Measurements from ENCODE around the gene CETN1. TPM values are rescaled to one million over a fixed set of nuclear protein-coding genes. Genes with fewer than 3 reads are reported as not detected.

CETN1 gene
- total RNA-seq, 2 donors from 2014 or later, result 8.7 TPM; not detected in 1

DNA sequence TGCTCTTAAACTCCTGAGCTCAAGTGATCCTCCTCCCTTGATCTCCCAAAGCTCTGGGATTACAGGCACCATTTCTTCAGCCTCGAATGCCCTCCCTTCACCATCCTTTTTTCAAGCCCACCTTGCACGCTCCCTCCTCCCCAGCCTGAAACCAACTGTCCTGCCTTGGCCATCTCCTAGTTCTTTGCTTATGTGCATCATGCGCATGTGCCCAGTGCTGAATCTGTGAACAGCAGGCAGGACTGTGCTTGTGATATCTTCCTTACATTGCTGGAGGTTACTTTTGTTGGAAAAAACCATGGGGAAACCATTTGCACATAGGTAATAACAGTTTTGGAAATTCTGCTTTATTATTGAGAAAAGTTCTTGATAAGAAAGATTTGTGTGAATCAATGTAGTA is 30.2 kb upstream of the CETN1 start:
- no peaks in the 10 kb centered on the region for H3K36me3 ChIP-seq
- no peaks in the 10 kb centered on the region for H3K27me3 ChIP-seq (replicated peaks; ENCODE audit: insufficient read depth)
- no peak overlapping the region for H3K4me3 ChIP-seq
- no peak for DNase-seq (ENCODE audit: low spot score)
- intact Hi-C loops (cut with DNase I), result no loop called here
- no peaks in the 10 kb centered on the region for H3K4me1 ChIP-seq (replicated peaks)
- H3K9me3 ChIP-seq, result no peaks in the 10 kb centered on the region
- WGBS, result 97% methylated on average over 3 of the region's 3 CpGs
- TF ChIP-seq POLR2AphosphoS5 (IDR thresholded peaks at IDR 0.05) (no peak), POLR2A (IDR thresholded peaks at IDR 0.05) (no peak)
- TF ChIP-seq, protein P1, sequence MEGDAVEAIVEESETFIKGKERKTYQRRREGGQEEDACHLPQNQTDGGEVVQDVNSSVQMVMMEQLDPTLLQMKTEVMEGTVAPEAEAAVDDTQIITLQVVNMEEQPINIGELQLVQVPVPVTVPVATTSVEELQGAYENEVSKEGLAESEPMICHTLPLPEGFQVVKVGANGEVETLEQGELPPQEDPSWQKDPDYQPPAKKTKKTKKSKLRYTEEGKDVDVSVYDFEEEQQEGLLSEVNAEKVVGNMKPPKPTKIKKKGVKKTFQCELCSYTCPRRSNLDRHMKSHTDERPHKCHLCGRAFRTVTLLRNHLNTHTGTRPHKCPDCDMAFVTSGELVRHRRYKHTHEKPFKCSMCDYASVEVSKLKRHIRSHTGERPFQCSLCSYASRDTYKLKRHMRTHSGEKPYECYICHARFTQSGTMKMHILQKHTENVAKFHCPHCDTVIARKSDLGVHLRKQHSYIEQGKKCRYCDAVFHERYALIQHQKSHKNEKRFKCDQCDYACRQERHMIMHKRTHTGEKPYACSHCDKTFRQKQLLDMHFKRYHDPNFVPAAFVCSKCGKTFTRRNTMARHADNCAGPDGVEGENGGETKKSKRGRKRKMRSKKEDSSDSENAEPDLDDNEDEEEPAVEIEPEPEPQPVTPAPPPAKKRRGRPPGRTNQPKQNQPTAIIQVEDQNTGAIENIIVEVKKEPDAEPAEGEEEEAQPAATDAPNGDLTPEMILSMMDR (IDR thresholded peaks at IDR 0.05), result no peak
- no peak overlapping the region for H3K27ac ChIP-seq

DNA sequence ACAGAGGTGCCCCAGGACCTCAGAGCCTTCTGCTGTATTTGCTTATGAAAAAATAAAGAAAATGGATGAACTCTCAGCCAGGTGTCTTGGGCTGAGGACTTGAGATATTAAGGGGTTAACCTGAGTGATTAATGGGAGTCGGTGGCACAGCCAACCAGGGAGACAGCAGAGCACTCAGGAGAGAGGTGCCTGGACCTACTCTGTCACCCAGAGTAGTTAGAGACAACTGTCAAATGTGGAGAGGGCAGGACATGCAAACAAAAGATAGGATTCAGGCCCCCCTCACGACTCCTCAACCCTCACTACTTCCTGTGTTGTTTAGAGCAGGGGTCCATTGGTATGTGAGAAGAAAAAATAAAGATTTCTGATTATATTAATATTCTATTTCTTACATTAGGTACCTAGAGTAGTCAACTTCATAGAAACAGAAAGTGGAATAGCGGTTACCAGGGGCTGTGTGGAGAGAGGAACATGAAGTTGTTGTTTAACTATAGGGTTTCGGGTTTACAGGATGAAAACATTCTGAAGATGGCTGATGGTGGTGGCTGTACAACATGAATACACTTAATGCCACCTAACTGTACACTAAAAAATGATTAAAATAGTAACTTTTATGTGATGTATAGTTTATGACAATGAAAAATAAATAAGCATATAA is 28.6 kb upstream of the CETN1 start:
- WGBS, result 70% methylated on average over 4 of the region's 4 CpGs

DNA sequence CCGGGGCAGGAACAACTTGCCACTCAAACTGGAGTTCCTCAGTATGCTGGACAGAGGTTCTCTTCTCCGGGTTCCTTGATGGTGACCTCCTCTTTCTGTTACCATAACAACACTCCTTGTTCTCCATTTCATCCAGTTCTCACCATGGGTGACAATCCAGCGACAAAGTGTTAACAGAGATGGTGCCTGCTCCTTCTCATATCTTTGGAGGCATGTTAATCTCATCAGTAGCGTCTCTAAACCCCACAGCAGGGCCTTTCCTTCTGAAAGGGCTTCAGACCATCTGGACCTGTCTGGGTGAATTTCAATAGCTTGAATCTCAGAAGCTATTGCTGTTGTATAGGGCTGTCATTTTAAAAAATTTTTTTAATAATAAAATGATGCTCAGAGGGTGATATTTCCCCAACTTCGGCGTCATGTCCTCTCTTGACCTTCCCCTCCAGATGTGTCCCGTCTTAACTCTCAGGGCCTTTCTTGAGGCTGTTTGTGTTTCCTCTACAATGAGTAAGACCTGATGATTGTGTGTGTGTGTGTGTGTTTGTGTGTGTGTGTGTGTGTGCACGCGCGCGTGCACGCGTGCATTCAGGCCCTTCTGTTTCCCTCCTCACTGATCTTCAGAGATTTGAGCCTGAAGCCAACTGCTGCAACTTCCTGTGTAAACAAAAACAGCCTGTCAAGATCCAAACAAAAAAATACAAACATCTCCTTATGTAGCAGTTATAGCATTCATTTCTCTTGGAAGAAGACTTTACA is 24.3 kb upstream of the CETN1 start:
- WGBS, result 73% methylated on average over 13 of the region's 13 CpGs
- no peak for TF ChIP-seq POLR2A (IDR thresholded peaks at IDR 0.05)
- no peak for TF ChIP-seq POLR2AphosphoS5 (IDR thresholded peaks at IDR 0.05)
- TF ChIP-seq, protein P1 (IDR thresholded peaks at IDR 0.05), result no peak
- no peaks in the 10 kb centered on the region for H3K9me3 ChIP-seq
- no peaks in the 10 kb centered on the region for H3K27me3 ChIP-seq (replicated peaks; ENCODE audit: insufficient read depth)
- H3K4me1 ChIP-seq (replicated peaks), result no peaks in the 10 kb centered on the region
- no peak for DNase-seq (ENCODE audit: low spot score)
- no peak overlapping the region for H3K27ac ChIP-seq
- H3K36me3 ChIP-seq, result no peaks in the 10 kb centered on the region
- H3K4me3 ChIP-seq, result no peak overlapping the region
- intact Hi-C loops (cut with DNase I), result no loop called here

More for the DNA sequence above, 28.6 kb upstream of the CETN1 start:
- DNase-seq (ENCODE audit: low spot score), result no peak
- TF ChIP-seq POLR2A (IDR thresholded peaks at IDR 0.05), result no peak
- no peak for TF ChIP-seq POLR2AphosphoS5 (IDR thresholded peaks at IDR 0.05)
- TF ChIP-seq, protein P1 (IDR thresholded peaks at IDR 0.05), result no peak
- H3K27ac ChIP-seq, result no peak overlapping the region
- H3K36me3 ChIP-seq, result no peaks in the 10 kb centered on the region
- H3K9me3 ChIP-seq, result no peaks in the 10 kb centered on the region
- no peak overlapping the region for H3K4me3 ChIP-seq
- intact Hi-C loops (cut with DNase I), result no loop called here
- H3K4me1 ChIP-seq (replicated peaks), result no peaks in the 10 kb centered on the region
- no peaks in the 10 kb centered on the region for H3K27me3 ChIP-seq (replicated peaks; ENCODE audit: insufficient read depth)

DNA sequence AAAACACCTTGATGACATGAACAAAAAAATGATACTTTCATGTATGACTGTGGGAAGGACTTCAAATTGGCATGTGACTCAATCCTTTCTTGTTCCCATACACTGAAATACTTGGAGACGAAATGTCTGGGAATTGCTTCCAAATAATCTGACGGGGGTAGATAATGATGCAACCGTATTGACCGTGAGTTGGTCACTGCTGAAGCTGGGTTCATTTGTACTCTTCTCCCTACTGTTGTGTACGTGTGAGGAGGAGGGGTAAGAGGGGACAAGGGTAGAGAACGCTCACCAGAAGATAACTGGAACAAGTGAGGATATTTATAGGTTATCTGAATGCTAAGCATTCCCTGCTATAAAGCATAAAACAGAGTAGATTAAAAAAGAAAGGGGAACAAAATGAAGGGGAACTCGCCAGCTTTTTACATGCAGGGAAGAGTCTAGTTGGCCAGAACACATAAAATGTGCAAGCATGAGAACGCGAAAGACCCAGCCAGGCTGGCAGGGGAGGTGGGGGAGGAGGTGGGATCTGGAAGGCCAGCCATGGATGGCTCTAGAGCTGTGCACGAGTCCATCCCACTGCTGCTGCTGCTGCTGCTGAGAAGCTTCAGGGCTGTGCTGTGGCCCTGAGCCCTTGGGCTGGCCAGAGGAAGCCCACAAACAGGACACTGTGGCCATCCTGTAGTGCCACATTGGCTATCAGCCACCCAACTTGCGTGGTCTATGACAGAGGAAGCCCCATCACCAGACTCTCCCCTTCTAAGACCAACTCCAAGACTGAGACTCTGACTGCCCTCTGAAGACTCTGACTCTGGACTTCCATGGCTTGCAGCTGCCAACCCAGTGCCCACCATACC is 15.2 kb upstream of the CETN1 start:
- peaks cover 5% of the 10 kb centered on the region for H3K4me1 ChIP-seq (replicated peaks)
- no peaks in the 10 kb centered on the region for H3K9me3 ChIP-seq
- no peaks in the 10 kb centered on the region for H3K36me3 ChIP-seq
- no peaks in the 10 kb centered on the region for H3K27me3 ChIP-seq (replicated peaks; ENCODE audit: insufficient read depth)
- TF ChIP-seq, protein P1 (IDR thresholded peaks at IDR 0.05), result no peak
- TF ChIP-seq POLR2AphosphoS5 (IDR thresholded peaks at IDR 0.05), result no peak
- TF ChIP-seq POLR2A (IDR thresholded peaks at IDR 0.05), result no peak
- 58% methylated on average over 11 of the region's 11 CpGs for WGBS
- no peak overlapping the region for H3K27ac ChIP-seq
- no peak for DNase-seq (ENCODE audit: low spot score)
- intact Hi-C loops (cut with DNase I), result no loop called here
- H3K4me3 ChIP-seq, result no peak overlapping the region
